ENCODE measurements around the gene SCAF1.

DNA sequence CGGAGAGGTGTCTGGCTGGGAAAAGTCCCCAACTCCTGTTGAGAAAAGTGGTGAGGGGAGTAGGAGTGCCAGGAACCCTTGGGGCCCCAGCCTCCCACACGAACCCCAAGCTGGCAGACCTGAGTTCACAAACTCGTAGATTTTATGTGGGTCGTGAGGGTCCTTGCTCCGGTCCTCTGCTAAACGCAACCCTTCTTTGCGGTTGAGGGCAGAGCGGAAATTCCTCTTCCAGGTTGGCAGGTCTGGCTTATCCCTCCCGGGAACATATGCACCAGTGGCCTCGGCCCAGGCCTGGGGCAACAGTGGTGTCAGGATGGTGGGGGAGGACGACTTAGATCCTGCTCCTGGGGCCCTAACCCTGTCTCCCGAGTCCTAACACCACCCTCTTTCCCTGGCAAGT is 21.2 kb downstream of the SCAF1 start:
- TF ChIP-seq SP140L (CRISPR knock-in tag; IDR thresholded peaks at IDR 0.05; ENCODE audit: borderline replicate concordance) = no peak
- TF ChIP-seq, protein P1, sequence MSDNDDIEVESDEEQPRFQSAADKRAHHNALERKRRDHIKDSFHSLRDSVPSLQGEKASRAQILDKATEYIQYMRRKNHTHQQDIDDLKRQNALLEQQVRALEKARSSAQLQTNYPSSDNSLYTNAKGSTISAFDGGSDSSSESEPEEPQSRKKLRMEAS (IDR thresholded peaks at IDR 0.05) = no peak
- TF ChIP-seq, protein P2, sequence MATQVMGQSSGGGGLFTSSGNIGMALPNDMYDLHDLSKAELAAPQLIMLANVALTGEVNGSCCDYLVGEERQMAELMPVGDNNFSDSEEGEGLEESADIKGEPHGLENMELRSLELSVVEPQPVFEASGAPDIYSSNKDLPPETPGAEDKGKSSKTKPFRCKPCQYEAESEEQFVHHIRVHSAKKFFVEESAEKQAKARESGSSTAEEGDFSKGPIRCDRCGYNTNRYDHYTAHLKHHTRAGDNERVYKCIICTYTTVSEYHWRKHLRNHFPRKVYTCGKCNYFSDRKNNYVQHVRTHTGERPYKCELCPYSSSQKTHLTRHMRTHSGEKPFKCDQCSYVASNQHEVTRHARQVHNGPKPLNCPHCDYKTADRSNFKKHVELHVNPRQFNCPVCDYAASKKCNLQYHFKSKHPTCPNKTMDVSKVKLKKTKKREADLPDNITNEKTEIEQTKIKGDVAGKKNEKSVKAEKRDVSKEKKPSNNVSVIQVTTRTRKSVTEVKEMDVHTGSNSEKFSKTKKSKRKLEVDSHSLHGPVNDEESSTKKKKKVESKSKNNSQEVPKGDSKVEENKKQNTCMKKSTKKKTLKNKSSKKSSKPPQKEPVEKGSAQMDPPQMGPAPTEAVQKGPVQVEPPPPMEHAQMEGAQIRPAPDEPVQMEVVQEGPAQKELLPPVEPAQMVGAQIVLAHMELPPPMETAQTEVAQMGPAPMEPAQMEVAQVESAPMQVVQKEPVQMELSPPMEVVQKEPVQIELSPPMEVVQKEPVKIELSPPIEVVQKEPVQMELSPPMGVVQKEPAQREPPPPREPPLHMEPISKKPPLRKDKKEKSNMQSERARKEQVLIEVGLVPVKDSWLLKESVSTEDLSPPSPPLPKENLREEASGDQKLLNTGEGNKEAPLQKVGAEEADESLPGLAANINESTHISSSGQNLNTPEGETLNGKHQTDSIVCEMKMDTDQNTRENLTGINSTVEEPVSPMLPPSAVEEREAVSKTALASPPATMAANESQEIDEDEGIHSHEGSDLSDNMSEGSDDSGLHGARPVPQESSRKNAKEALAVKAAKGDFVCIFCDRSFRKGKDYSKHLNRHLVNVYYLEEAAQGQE (IDR thresholded peaks at IDR 0.05; ENCODE audit: borderline replicate concordance in 1 of 2, low read depth in 1 of 2, low read length in 2 of 2) = no peak
- TF ChIP-seq, protein P3, sequence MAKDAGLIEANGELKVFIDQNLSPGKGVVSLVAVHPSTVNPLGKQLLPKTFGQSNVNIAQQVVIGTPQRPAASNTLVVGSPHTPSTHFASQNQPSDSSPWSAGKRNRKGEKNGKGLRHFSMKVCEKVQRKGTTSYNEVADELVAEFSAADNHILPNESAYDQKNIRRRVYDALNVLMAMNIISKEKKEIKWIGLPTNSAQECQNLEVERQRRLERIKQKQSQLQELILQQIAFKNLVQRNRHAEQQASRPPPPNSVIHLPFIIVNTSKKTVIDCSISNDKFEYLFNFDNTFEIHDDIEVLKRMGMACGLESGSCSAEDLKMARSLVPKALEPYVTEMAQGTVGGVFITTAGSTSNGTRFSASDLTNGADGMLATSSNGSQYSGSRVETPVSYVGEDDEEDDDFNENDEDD (CRISPR knock-in tag; IDR thresholded peaks at IDR 0.05; ENCODE audit: borderline replicate concordance) = no peak
- TF ChIP-seq, protein P4, sequence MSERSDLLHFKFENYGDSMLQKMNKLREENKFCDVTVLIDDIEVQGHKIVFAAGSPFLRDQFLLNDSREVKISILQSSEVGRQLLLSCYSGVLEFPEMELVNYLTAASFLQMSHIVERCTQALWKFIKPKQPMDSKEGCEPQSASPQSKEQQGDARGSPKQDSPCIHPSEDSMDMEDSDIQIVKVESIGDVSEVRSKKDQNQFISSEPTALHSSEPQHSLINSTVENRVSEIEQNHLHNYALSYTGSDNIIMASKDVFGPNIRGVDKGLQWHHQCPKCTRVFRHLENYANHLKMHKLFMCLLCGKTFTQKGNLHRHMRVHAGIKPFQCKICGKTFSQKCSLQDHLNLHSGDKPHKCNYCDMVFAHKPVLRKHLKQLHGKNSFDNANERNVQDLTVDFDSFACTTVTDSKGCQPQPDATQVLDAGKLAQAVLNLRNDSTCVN (CRISPR knock-in tag; IDR thresholded peaks at IDR 0.05; ENCODE audit: borderline replicate concordance) = no peak
- no peak for TF ChIP-seq CHD4 (IDR thresholded peaks at IDR 0.05; ENCODE audit: borderline replicate concordance, low read length)
- no peak for TF ChIP-seq HNF4A (CRISPR knock-in tag; IDR thresholded peaks at IDR 0.05)
- TF ChIP-seq RFX5 (IDR thresholded peaks at IDR 0.05; ENCODE audit: low read depth, low read length) = no peak
- TF ChIP-seq RBM39 (IDR thresholded peaks at IDR 0.05; ENCODE audit: low read depth, low read length, poor library complexity, severe bottlenecking) = no peak

All from HepG2 (cell line).